Activated CD4-positive, alpha-beta T cell treated with anti-CD3 and anti-CD28 coated beads, Interleukin-2, amount 10 ng/mL, durations not matched to agents 7 days and 5 days (primary cell): Measurements from ENCODE around the gene OOSP4B. TPM values are rescaled to one million over a fixed set of nuclear protein-coding genes. Genes with fewer than 3 reads are reported as not detected.
"Not testable (repeated sequence)": the region's sequence is repeated elsewhere in the genome, so short reads cannot be mapped to it uniquely, and the experiment has no call there.

ENCODE experiments used
- CTCF ChIA-PET: fragments of 350-600 bp; sonication (Branson Sonifier 250); formaldehyde crosslinking; loops from one replicate; lab custom pipeline; 2021; ENCODE audit warnings: antibody characterized with exemption; lab: Charles Lee
- POLR2A ChIA-PET: fragments of 350-600 bp; sonication (Branson Sonifier 250); formaldehyde crosslinking; loops from one replicate; lab custom pipeline; 2021; ENCODE audit warnings: antibody characterized with exemption; lab: Charles Lee
- DNase-seq: peaks from one replicate; pipeline ENCODE4 v3.0.0-alpha.2; 2020
- H3K27ac Mint-ChIP-seq: one replicate; pipeline ENCODE4 v1.8.0; 2021; ENCODE audit warnings: mild to moderate bottlenecking, moderate library complexity, mixed read lengths
- H3K27me3 Mint-ChIP-seq: one replicate; pipeline ENCODE4 v1.8.0; 2021; ENCODE audit warnings: mixed read lengths
- H3K36me3 Mint-ChIP-seq: one replicate; pipeline ENCODE4 v1.8.0; 2021; ENCODE audit warnings: low read depth, mixed read lengths
- H3K4me1 Mint-ChIP-seq: one replicate; pipeline ENCODE4 v1.8.0; 2021; ENCODE audit warnings: mixed read lengths
- H3K4me3 Mint-ChIP-seq: one replicate; pipeline ENCODE4 v1.8.0; 2021; ENCODE audit warnings: mild to moderate bottlenecking, moderate library complexity, mixed read lengths
- H3K9me3 Mint-ChIP-seq: one replicate; pipeline ENCODE4 v1.8.0; 2021; ENCODE audit warnings: mixed read lengths
- total RNA-seq, 2 experiments: library from RNA; stranded (reverse); gene quantifications; one replicate each; pipeline ENCODE4 v1.2.3, GENCODE V29; 2021

Gene OOSP4B
- total RNA-seq, 2 experiments from 2014 or later = not detected

- CTCF ChIA-PET = no interaction called here
- H3K4me3 Mint-ChIP-seq = no peak overlapping the region
- H3K4me1 Mint-ChIP-seq = no peaks in the 10 kb centered on the region
- POLR2A ChIA-PET = no interaction called here
- no peaks in the 10 kb centered on the region for H3K36me3 Mint-ChIP-seq
- no peak for DNase-seq
- no peaks in the 10 kb centered on the region for H3K9me3 Mint-ChIP-seq
- H3K27me3 Mint-ChIP-seq = no peaks in the 10 kb centered on the region
- H3K27ac Mint-ChIP-seq = no peak overlapping the region
Measured at GRCh38 chr11:60018058-60018457, 1.1 kb downstream of the OOSP4B start.

GRCh38 chr11:60020376-60020775 lies 3.4 kb downstream of the OOSP4B start:
- H3K27me3 Mint-ChIP-seq, CTCF ChIA-PET, H3K4me3 Mint-ChIP-seq, H3K4me1 Mint-ChIP-seq, H3K27ac Mint-ChIP-seq, DNase-seq, POLR2A ChIA-PET, H3K9me3 Mint-ChIP-seq, H3K36me3 Mint-ChIP-seq: not testable (repeated sequence)

- H3K4me3 Mint-ChIP-seq = no peak overlapping the region
- H3K36me3 Mint-ChIP-seq = no peaks in the 10 kb centered on the region
- ChIA-PET CTCF (no interaction called here), POLR2A (no interaction called here)
- no peak for DNase-seq
- no peaks in the 10 kb centered on the region for H3K4me1 Mint-ChIP-seq
- H3K27me3 Mint-ChIP-seq = peaks cover 6% of the 10 kb centered on the region
- no peaks in the 10 kb centered on the region for H3K9me3 Mint-ChIP-seq
- no peak overlapping the region for H3K27ac Mint-ChIP-seq
Measured at GRCh38 chr11:60029015-60029632, 12.1 kb downstream of the OOSP4B start.

GRCh38 chr11:60040109-60040508 lies 23.1 kb downstream of the OOSP4B start, which contains the start of gene OOSP2:
Gene OOSP2 (plus strand): TSS chr11:60040409. CDS start chr11:60040460, 51 bp downstream.
- no peak for DNase-seq
- Mint-ChIP-seq H3K4me3 (no peak within 1 kb of the TSS), H3K4me1 (no peaks in the 10 kb centered on the region), H3K27me3 (no peaks in the 10 kb centered on the region), H3K27ac (no peak within 1 kb of the TSS), H3K9me3 (no peaks in the 10 kb centered on the region), H3K36me3 (no peaks in the 10 kb centered on the region)
- ChIA-PET POLR2A (no interaction called here), CTCF (no interaction called here)

- H3K36me3 Mint-ChIP-seq, CTCF ChIA-PET, H3K9me3 Mint-ChIP-seq, POLR2A ChIA-PET, H3K4me3 Mint-ChIP-seq, H3K27ac Mint-ChIP-seq, H3K4me1 Mint-ChIP-seq, DNase-seq: not testable (repeated sequence)
- peaks cover 11% of the 10 kb centered on the region for H3K27me3 Mint-ChIP-seq
Measured at GRCh38 chr11:60050422-60050821, 33.4 kb downstream of the OOSP4B start.

- H3K9me3 Mint-ChIP-seq, H3K4me1 Mint-ChIP-seq, H3K36me3 Mint-ChIP-seq, CTCF ChIA-PET, DNase-seq, H3K27ac Mint-ChIP-seq, H3K27me3 Mint-ChIP-seq, POLR2A ChIA-PET, H3K4me3 Mint-ChIP-seq: not testable (repeated sequence)
Measured at GRCh38 chr11:60050839-60051238, 33.9 kb downstream of the OOSP4B start.

GRCh38 chr11:60056349-60056969 lies 39.5 kb downstream of the OOSP4B start, which contains the start of gene MS4A3:
Gene MS4A3 (plus strand): TSS chr11:60056665. CDS start chr11:60061161, 4,496 bp downstream.
- Mint-ChIP-seq H3K4me1 (no peaks in the 10 kb centered on the region), H3K27me3 (peaks cover 4% of the 10 kb centered on the region), H3K36me3 (no peaks in the 10 kb centered on the region), H3K27ac (no peak within 1 kb of the TSS), H3K9me3 (no peaks in the 10 kb centered on the region), H3K4me3 (no peak within 1 kb of the TSS)
- DNase-seq = no peak
- ChIA-PET CTCF (no interaction called here), POLR2A (no interaction called here)

- POLR2A ChIA-PET = no interaction called here
- CTCF ChIA-PET = no interaction called here
Measured at GRCh38 chr11:60059052-60059451, 42.1 kb downstream of the OOSP4B start.

GRCh38 chr11:60059521-60060240 lies 42.7 kb downstream of the OOSP4B start:
- ChIA-PET POLR2A (no interaction called here), CTCF (no interaction called here)
- Mint-ChIP-seq H3K27me3 (peaks cover 4% of the 10 kb centered on the region), H3K9me3 (no peaks in the 10 kb centered on the region), H3K36me3 (no peaks in the 10 kb centered on the region), H3K4me3 (no peak overlapping the region), H3K4me1 (no peaks in the 10 kb centered on the region), H3K27ac (no peak overlapping the region)
- no peak for DNase-seq

More at GRCh38 chr11:60059052-60059451, 42.1 kb downstream of the OOSP4B start:
- H3K27me3 Mint-ChIP-seq = peaks cover 4% of the 10 kb centered on the region
- no peaks in the 10 kb centered on the region for H3K4me1 Mint-ChIP-seq
- no peak overlapping the region for H3K4me3 Mint-ChIP-seq
- no peaks in the 10 kb centered on the region for H3K9me3 Mint-ChIP-seq
- H3K27ac Mint-ChIP-seq = no peak overlapping the region
- H3K36me3 Mint-ChIP-seq = no peaks in the 10 kb centered on the region
- DNase-seq = no peak

GRCh38 chr11:60064111-60064510 lies 47.1 kb downstream of the OOSP4B start:
- H3K9me3 Mint-ChIP-seq = no peaks in the 10 kb centered on the region
- H3K27ac Mint-ChIP-seq = no peak overlapping the region
- H3K4me1 Mint-ChIP-seq = no peaks in the 10 kb centered on the region
- ChIA-PET CTCF (no interaction called here), POLR2A (no interaction called here)
- H3K27me3 Mint-ChIP-seq = peaks cover 1% of the 10 kb centered on the region
- no peaks in the 10 kb centered on the region for H3K36me3 Mint-ChIP-seq
- no peak overlapping the region for H3K4me3 Mint-ChIP-seq
- no peak for DNase-seq

- ChIA-PET POLR2A (no interaction called here), CTCF (interaction anchor here (0.6 kb wide), 1 partner anchor 251 kb away, joined by 3 read pairs; no protein-coding TSS in a partner anchor)
- no peaks in the 10 kb centered on the region for H3K9me3 Mint-ChIP-seq
- no peaks in the 10 kb centered on the region for H3K36me3 Mint-ChIP-seq
- no peak overlapping the region for H3K4me3 Mint-ChIP-seq
- no peak for DNase-seq
- H3K4me1 Mint-ChIP-seq = no peaks in the 10 kb centered on the region
- no peak overlapping the region for H3K27ac Mint-ChIP-seq
- no peaks in the 10 kb centered on the region for H3K27me3 Mint-ChIP-seq
Measured at GRCh38 chr11:60065801-60066200, 48.8 kb downstream of the OOSP4B start.

- H3K4me3 Mint-ChIP-seq = no peak overlapping the region
- no peak overlapping the region for H3K27ac Mint-ChIP-seq
- no peaks in the 10 kb centered on the region for H3K36me3 Mint-ChIP-seq
- ChIA-PET POLR2A (no interaction called here), CTCF (no interaction called here)
- no peaks in the 10 kb centered on the region for H3K9me3 Mint-ChIP-seq
- H3K27me3 Mint-ChIP-seq = no peaks in the 10 kb centered on the region
- no peak for DNase-seq
- no peaks in the 10 kb centered on the region for H3K4me1 Mint-ChIP-seq
Measured at GRCh38 chr11:60069450-60069849, 52.5 kb downstream of the OOSP4B start.

- H3K4me3 Mint-ChIP-seq, H3K9me3 Mint-ChIP-seq, CTCF ChIA-PET, H3K27me3 Mint-ChIP-seq, POLR2A ChIA-PET, DNase-seq, H3K36me3 Mint-ChIP-seq, H3K4me1 Mint-ChIP-seq, H3K27ac Mint-ChIP-seq: not testable (repeated sequence)
Measured at GRCh38 chr11:60071644-60072043, 54.7 kb downstream of the OOSP4B start.
